ENCODE results near the gene HYAL2. TPM values are rescaled to one million over a fixed set of nuclear protein-coding genes. Genes with fewer than 3 reads are reported as not detected.
"Not testable (repeated sequence)": the region's sequence is repeated elsewhere in the genome, so short reads cannot be mapped to it uniquely, and the experiment has no call there.

HYAL2 gene
- total RNA-seq, 1 donor = 4.2 TPM

DNA sequence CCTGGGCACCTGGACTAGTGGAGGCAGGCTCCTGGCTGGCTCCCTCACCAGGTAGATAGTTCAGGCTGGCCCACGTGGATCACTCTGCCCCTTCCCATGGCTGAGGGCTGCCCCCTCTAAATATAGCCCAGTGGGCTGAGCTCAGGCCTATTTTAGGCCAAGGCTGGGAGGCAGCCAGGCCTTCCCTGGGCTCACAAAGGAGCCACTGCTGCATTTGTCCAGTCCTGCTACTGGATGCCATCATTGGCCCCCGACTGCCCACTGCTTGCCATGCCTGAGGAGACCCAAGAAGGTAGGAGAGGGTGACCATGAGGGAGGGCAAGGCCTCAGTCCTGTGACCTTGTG lies 43.7 kb downstream of the HYAL2 start, which contains the start of gene LSMEM2:
Gene LSMEM2, plus strand, starts transcription at position 208 of the 345 bp plus-strand sequence. Its CDS starts 27 bp downstream, at position 235.
- no peak within 1 kb of the TSS for H3K4me3 ChIP-seq (ENCODE audit: low read length)
- peaks cover 33% of the 10 kb centered on the region for H3K27me3 ChIP-seq (ENCODE audit: insufficient read depth, low read length)
- H3K9me3 ChIP-seq (ENCODE audit: low read depth, low read length) = no peaks in the 10 kb centered on the region
- H3K4me1 ChIP-seq (ENCODE audit: insufficient read depth, low read length) = peaks cover 23% of the 10 kb centered on the region

- H3K4me1 ChIP-seq (ENCODE audit: insufficient read depth, low read length) = peaks cover 29% of the 10 kb centered on the region
- peaks cover 35% of the 10 kb centered on the region for H3K27me3 ChIP-seq (ENCODE audit: insufficient read depth, low read length)
- H3K4me3 ChIP-seq (ENCODE audit: low read length) = no peak overlapping the region
- H3K9me3 ChIP-seq (ENCODE audit: low read depth, low read length) = no peaks in the 10 kb centered on the region
These were observed 44.2 kb downstream of the HYAL2 start for GRCh38 chr3:50278123-50278879.

DNA sequence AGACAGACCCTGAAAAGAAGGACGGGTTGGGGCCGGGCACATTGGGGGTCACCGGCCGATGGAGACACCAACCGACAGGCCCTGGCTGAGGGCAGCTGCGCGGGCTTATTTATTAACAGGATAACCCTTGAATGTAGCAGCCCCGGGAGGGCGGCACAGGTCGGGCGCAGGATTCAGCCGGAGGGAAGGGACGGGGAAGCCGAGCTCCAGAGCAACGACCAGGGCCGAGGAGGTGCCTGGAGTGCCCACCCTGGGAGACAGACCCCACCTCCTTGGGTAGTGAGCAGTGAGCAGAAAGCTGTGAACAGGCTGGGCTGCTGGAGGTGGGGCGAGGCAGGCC lies 45.8 kb downstream of the HYAL2 start:
- Histone ChIP-seq H3K4me1 (ENCODE audit: insufficient read depth, low read length) (peaks cover 36% of the 10 kb centered on the region), H3K9me3 (ENCODE audit: low read depth, low read length) (no peaks in the 10 kb centered on the region), H3K27me3 (ENCODE audit: insufficient read depth, low read length) (peaks cover 37% of the 10 kb centered on the region), H3K4me3 (ENCODE audit: low read length) (no peak overlapping the region)

DNA sequence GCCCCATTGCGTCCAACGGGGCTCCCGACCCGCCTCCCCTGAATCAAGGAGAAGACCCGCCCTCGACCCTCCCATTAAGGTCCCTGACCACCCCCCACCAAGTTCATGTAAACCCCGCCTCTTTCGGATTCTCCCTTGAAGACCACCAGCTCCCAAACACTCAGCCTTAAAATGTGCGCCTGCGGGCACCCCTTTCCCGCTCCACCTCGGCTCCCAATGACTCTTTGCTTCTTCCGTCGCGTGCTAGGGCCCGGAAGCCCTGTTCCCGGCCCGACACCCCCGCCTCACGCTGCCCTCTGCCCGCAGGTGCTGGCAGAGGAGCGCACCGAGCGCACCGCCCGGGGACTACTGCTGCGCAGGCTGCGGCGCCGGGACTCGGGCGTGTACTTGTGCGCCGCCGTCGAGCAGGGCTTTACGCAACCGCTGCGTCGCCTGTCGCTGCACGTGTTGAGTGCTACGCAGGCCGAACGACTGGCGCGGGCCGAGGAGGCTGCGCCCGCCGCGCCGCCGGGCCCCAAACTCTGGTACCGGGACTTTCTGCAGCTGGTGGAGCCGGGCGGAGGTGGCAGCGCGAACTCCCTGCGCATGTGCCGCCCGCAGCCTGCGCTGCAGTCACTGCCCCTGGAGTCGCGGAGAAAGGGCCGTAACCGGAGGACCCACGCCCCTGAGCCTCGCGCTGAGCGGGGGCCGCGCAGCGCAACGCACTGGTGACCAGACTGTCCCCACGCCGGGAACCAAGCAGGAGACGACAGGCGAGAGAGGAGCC lies 46.4 kb downstream of the HYAL2 start:
- Histone ChIP-seq H3K4me3 (ENCODE audit: low read length) (no peak overlapping the region), H3K4me1 (ENCODE audit: insufficient read depth, low read length) (peaks cover 36% of the 10 kb centered on the region), H3K27me3 (ENCODE audit: insufficient read depth, low read length) (peaks cover 37% of the 10 kb centered on the region), H3K9me3 (ENCODE audit: low read depth, low read length) (no peaks in the 10 kb centered on the region)

- Histone ChIP-seq H3K4me3 (ENCODE audit: low read length) (no peak overlapping the region), H3K4me1 (ENCODE audit: insufficient read depth, low read length) (peaks cover 36% of the 10 kb centered on the region), H3K27me3 (ENCODE audit: insufficient read depth, low read length) (peaks cover 37% of the 10 kb centered on the region), H3K9me3 (ENCODE audit: low read depth, low read length) (no peaks in the 10 kb centered on the region)
These were observed 47.2 kb downstream of the HYAL2 start for GRCh38 chr3:50275141-50275995.

DNA sequence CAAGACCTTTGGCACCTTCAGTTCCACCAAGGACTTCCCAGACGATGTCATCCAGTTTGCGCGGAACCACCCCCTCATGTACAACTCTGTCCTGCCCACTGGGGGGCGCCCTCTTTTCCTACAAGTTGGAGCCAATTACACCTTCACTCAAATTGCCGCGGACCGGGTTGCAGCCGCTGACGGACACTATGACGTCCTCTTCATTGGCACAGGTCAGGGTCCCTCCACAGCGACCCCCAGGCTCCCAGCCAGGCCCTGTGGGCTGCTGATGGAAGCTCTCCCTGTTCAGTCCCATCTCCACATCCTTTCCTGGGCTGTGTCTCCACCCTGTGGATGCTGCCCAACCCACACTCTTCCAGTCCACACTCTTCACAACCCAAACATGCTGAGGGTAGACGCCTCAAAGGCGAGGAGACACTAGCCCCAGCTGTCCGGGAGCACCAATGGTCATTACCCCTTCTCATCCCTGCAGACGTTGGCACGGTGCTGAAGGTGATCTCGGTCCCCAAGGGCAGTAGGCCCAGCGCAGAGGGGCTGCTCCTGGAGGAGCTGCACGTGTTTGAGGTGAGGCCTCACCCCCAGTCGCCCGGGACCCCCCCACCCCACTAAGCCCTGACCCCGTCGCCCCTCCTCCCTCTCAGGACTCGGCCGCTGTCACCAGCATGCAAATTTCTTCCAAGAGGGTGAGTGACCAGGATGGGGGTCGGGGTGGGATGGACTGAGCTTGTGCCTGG lies 48.0 kb downstream of the HYAL2 start:
- Histone ChIP-seq H3K4me1 (ENCODE audit: insufficient read depth, low read length) (peaks cover 36% of the 10 kb centered on the region), H3K27me3 (ENCODE audit: insufficient read depth, low read length) (peaks cover 37% of the 10 kb centered on the region), H3K4me3 (ENCODE audit: low read length) (no peak overlapping the region), H3K9me3 (ENCODE audit: low read depth, low read length) (no peaks in the 10 kb centered on the region)

GRCh38 chr3:50273689-50274065 lies 48.9 kb downstream of the HYAL2 start:
- Histone ChIP-seq H3K27me3 (ENCODE audit: insufficient read depth, low read length) (peaks cover 37% of the 10 kb centered on the region), H3K4me1 (ENCODE audit: insufficient read depth, low read length) (peaks cover 36% of the 10 kb centered on the region), H3K4me3 (ENCODE audit: low read length) (no peak overlapping the region), H3K9me3 (ENCODE audit: low read depth, low read length) (no peaks in the 10 kb centered on the region)

- H3K4me3 ChIP-seq (ENCODE audit: low read length) = no peak overlapping the region
These were observed 49.4 kb downstream of the HYAL2 start for GRCh38 chr3:50272911-50273688.

DNA sequence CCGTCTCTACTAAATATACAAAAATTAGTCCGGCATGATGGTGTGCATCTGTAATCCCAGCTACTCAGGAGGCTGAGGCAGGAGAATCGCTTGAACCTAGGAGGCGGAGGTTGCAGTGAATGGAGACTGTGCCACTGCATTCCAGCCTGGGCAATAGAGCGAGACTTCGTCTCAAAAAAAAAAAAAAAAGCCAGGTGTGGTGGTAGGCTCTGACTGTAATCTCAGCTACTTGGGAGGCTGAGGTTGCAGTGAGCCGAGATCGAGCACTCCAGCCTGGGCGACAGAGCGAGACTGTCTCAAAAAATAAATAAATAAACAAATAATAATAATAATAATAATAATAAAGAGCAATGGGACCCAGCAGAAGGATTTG lies 50.0 kb downstream of the HYAL2 start:
- Histone ChIP-seq H3K4me1 (ENCODE audit: insufficient read depth, low read length) (peaks cover 36% of the 10 kb centered on the region), H3K27me3 (ENCODE audit: insufficient read depth, low read length) (peaks cover 37% of the 10 kb centered on the region)

More at GRCh38 chr3:50272911-50273688, 49.4 kb downstream of the HYAL2 start:
- Histone ChIP-seq H3K27me3 (ENCODE audit: insufficient read depth, low read length) (peaks cover 37% of the 10 kb centered on the region), H3K4me1 (ENCODE audit: insufficient read depth, low read length) (peaks cover 36% of the 10 kb centered on the region), H3K9me3 (ENCODE audit: low read depth, low read length) (no peaks in the 10 kb centered on the region)

GRCh38 chr3:50271314-50271936 lies 51.1 kb downstream of the HYAL2 start:
- H3K9me3 ChIP-seq (ENCODE audit: low read depth, low read length) = no peaks in the 10 kb centered on the region
- peaks cover 34% of the 10 kb centered on the region for H3K27me3 ChIP-seq (ENCODE audit: insufficient read depth, low read length)
- H3K4me3 ChIP-seq (ENCODE audit: low read length) = no peak overlapping the region
- H3K4me1 ChIP-seq (ENCODE audit: insufficient read depth, low read length) = peaks cover 34% of the 10 kb centered on the region

More for the DNA sequence above, 50.0 kb downstream of the HYAL2 start:
- H3K9me3 ChIP-seq (ENCODE audit: low read depth, low read length); H3K4me3 ChIP-seq (ENCODE audit: low read length): not testable (repeated sequence)

GRCh38 chr3:50270422-50271224 lies 51.9 kb downstream of the HYAL2 start:
- H3K4me3 ChIP-seq (ENCODE audit: low read length) = no peak overlapping the region
- peaks cover 28% of the 10 kb centered on the region for H3K4me1 ChIP-seq (ENCODE audit: insufficient read depth, low read length)
- no peaks in the 10 kb centered on the region for H3K9me3 ChIP-seq (ENCODE audit: low read depth, low read length)
- peaks cover 26% of the 10 kb centered on the region for H3K27me3 ChIP-seq (ENCODE audit: insufficient read depth, low read length)

DNA sequence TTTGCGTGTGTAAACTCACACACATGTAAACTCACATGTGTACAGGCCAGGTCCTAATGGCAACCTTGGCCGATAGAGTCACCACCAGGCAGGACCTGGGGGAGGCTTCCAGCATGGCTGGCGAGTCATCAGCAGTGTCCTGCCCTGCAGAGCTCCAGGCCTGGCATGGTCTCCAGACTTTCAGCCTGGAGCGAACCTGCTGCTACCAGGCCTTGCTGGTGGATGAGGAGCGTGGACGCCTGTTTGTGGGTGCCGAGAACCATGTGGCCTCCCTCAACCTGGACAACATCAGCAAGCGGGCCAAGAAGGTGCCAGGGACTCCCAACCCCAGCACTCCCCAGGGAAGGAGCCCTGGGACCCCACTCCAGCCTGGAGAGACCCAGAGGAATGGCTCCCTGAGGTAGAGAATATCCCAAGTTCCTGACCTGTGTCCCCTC lies 52.5 kb downstream of the HYAL2 start:
- Histone ChIP-seq H3K27me3 (ENCODE audit: insufficient read depth, low read length) (peaks cover 20% of the 10 kb centered on the region), H3K9me3 (ENCODE audit: low read depth, low read length) (no peaks in the 10 kb centered on the region), H3K4me1 (ENCODE audit: insufficient read depth, low read length) (peaks cover 21% of the 10 kb centered on the region), H3K4me3 (ENCODE audit: low read length) (no peak overlapping the region)

- H3K4me1 ChIP-seq (ENCODE audit: insufficient read depth, low read length) = peaks cover 18% of the 10 kb centered on the region
- no peaks in the 10 kb centered on the region for H3K9me3 ChIP-seq (ENCODE audit: low read depth, low read length)
- peaks cover 15% of the 10 kb centered on the region for H3K27me3 ChIP-seq (ENCODE audit: insufficient read depth, low read length)
- H3K4me3 ChIP-seq (ENCODE audit: low read length) = no peak overlapping the region
These were observed 53.1 kb downstream of the HYAL2 start for GRCh38 chr3:50269460-50269859.
